DOHH2 (cell line): ENCODE data around the gene LAMA3.

Experiments
- H3F3A ChIP-seq: fragments of 200-600 bp; sonication (generic), shearing (Covaris generic); 2 replicates; pipeline ENCODE4 v1.6.0; 2016; ENCODE audit warnings: antibody characterized with exemption, mild to moderate bottlenecking; ENCODE audit not compliant: control insufficient read depth, insufficient read depth
- H3K27ac ChIP-seq: fragments of 200-600 bp; sonication (generic); 2 replicates; pipeline ENCODE4 v1.5.1; 2014; ENCODE audit warnings: low read depth, mild to moderate bottlenecking, low read length, moderate library complexity
- H3K27me3 ChIP-seq: fragments of 200-600 bp; sonication (generic); 2 replicates; pipeline ENCODE4 v1.6.1; 2014; ENCODE audit warnings: mild to moderate bottlenecking, low read length, mixed read lengths; ENCODE audit not compliant: control insufficient read depth
- H3K36me3 ChIP-seq: fragments of 200-600 bp; sonication (generic); 2 replicates; pipeline ENCODE4 v1.6.1; 2014; ENCODE audit warnings: mild to moderate bottlenecking, low read length, moderate library complexity, mixed read lengths; ENCODE audit not compliant: control insufficient read depth
- H3K4me1 ChIP-seq: fragments of 200-600 bp; sonication (generic); 2 replicates; pipeline ENCODE4 v1.6.1; 2014; ENCODE audit warnings: mild to moderate bottlenecking, low read length, mixed read lengths; ENCODE audit not compliant: control insufficient read depth
- H3K4me2 ChIP-seq: fragments of 200-600 bp; sonication (generic); 2 replicates; pipeline ENCODE4 v1.6.0; 2014; ENCODE audit warnings: mild to moderate bottlenecking, low read length, moderate library complexity
- H3K4me3 ChIP-seq: fragments of 200-600 bp; sonication (generic); 2 replicates; pipeline ENCODE4 v1.5.1; 2014; ENCODE audit warnings: mild to moderate bottlenecking, low read length, mixed read lengths
- H3K79me2 ChIP-seq: fragments of 200-600 bp; sonication (generic); 2 replicates; pipeline ENCODE4 v1.6.1; 2014; ENCODE audit warnings: mild to moderate bottlenecking, low read length, mixed read lengths; ENCODE audit not compliant: control insufficient read depth
- H3K9me2 ChIP-seq: fragments of 200-600 bp; sonication (generic); replicated peaks from 2 replicates; pipeline ENCODE4 v1.6.1; 2014; ENCODE audit warnings: mild to moderate bottlenecking, low read length, mixed read lengths; ENCODE audit not compliant: control insufficient read depth
- H3K9me3 ChIP-seq: fragments of 200-600 bp; sonication (generic); 2 replicates; pipeline ENCODE4 v1.6.1; 2014; ENCODE audit warnings: antibody characterized with exemption, low read length, mixed read lengths; ENCODE audit not compliant: control insufficient read depth, insufficient read depth
- H4K20me1 ChIP-seq: fragments of 200-600 bp; sonication (generic); 2 replicates; pipeline ENCODE4 v1.6.0; 2014; ENCODE audit warnings: low read depth, mild to moderate bottlenecking, antibody characterized with exemption, low read length, moderate library complexity; ENCODE audit not compliant: control insufficient read depth, insufficient read depth
- CTCF ChIP-seq: fragments of 200-600 bp; sonication (generic); IDR thresholded peaks from one replicate; pipeline ENCODE4 v1.5.1; 2014; ENCODE audit warnings: antibody characterized with exemption, mild to moderate bottlenecking, low read depth, low read length; ENCODE audit not compliant: poor library complexity, severe bottlenecking
- EZH2phosphoT487 ChIP-seq: fragments of 200-600 bp; sonication (generic); IDR thresholded peaks from 2 replicates; pipeline ENCODE4 v1.6.1; 2017; ENCODE audit warnings: borderline replicate concordance, mild to moderate bottlenecking, antibody characterized with exemption, low read length, moderate library complexity, mixed read lengths

LAMA3 gene

GRCh38 chr18:23857164-23857552 lies 167.9 kb downstream of the LAMA3 start:
- H3K36me3 ChIP-seq = no peaks in the 10 kb centered on the region
- no peaks in the 10 kb centered on the region for H3K9me3 ChIP-seq
- H3K4me1 ChIP-seq = peaks cover 8% of the 10 kb centered on the region
- H3K79me2 ChIP-seq = no peaks in the 10 kb centered on the region
- no peaks in the 10 kb centered on the region for H4K20me1 ChIP-seq
- H3F3A ChIP-seq = no peaks in the 10 kb centered on the region
- no peak for TF ChIP-seq EZH2phosphoT487
- TF ChIP-seq CTCF = no peak
- no peak overlapping the region for H3K27ac ChIP-seq
- no peak overlapping the region for H3K4me3 ChIP-seq
- no peak overlapping the region for H3K4me2 ChIP-seq
- no peaks in the 10 kb centered on the region for H3K27me3 ChIP-seq
- H3K9me2 ChIP-seq = no peaks in the 10 kb centered on the region

DNA sequence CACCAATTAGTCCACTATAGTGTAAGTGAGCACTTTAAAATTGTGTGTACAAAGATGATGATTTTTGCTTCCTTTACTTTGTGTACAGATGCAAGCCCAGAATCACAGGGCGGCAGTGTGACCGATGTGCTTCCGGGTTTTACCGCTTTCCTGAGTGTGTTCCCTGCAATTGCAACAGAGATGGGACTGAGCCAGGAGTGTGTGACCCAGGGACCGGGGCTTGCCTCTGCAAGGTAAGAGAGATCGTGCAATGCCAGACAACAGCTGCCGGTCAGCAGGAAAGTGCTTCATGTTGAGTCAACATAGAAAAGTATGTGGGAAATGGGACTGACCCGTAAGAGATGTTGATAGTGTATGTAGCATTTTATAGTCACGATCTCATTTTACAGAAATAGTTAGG lies 168.5 kb downstream of the LAMA3 start:
- H3K27ac ChIP-seq = no peak overlapping the region
- no peaks in the 10 kb centered on the region for H3K27me3 ChIP-seq
- H3K79me2 ChIP-seq = no peaks in the 10 kb centered on the region
- no peak overlapping the region for H3K4me2 ChIP-seq
- no peaks in the 10 kb centered on the region for H4K20me1 ChIP-seq
- no peaks in the 10 kb centered on the region for H3K9me2 ChIP-seq
- TF ChIP-seq EZH2phosphoT487 = no peak
- H3K36me3 ChIP-seq = no peaks in the 10 kb centered on the region
- H3K9me3 ChIP-seq = no peaks in the 10 kb centered on the region
- H3K4me1 ChIP-seq = peaks cover 8% of the 10 kb centered on the region
- no peak overlapping the region for H3K4me3 ChIP-seq
- no peaks in the 10 kb centered on the region for H3F3A ChIP-seq

GRCh38 chr18:23859466-23860336 lies 170.4 kb downstream of the LAMA3 start:
- Histone ChIP-seq H3F3A (no peaks in the 10 kb centered on the region), H3K36me3 (no peaks in the 10 kb centered on the region), H4K20me1 (no peaks in the 10 kb centered on the region), H3K9me2 (no peaks in the 10 kb centered on the region), H3K4me1 (peaks cover 27% of the 10 kb centered on the region), H3K9me3 (no peaks in the 10 kb centered on the region), H3K4me2 (no peak overlapping the region), H3K27ac (no peak overlapping the region), H3K79me2 (no peaks in the 10 kb centered on the region), H3K4me3 (no peak overlapping the region), H3K27me3 (no peaks in the 10 kb centered on the region)
- TF ChIP-seq EZH2phosphoT487 (no peak), CTCF (no peak)

DNA sequence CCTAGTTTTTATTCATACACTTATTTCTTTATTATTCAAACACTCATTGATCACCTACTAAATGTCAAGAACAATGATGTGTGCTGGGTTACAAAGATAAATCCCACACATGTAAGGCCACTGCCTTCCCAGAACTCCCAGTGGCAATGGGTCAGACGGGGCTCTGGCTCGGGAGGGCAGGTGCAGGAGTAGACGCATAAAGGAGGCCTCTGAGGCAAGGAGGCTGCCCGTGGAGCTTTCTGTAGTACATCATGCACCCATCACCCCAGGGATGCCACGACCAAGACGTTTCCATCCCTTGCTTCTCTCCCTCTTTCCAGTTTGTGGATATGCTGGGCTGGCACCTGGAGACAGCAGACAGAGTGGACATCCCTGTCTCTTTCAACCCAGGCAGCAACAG lies 172.1 kb downstream of the LAMA3 start:
- no peaks in the 10 kb centered on the region for H3K79me2 ChIP-seq

More for the DNA sequence above, 172.1 kb downstream of the LAMA3 start:
- Histone ChIP-seq H3K4me3 (no peak overlapping the region), H3K4me1 (peaks cover 43% of the 10 kb centered on the region), H3K27ac (no peak overlapping the region), H3F3A (no peaks in the 10 kb centered on the region), H3K36me3 (no peaks in the 10 kb centered on the region), H3K9me2 (no peaks in the 10 kb centered on the region), H3K4me2 (no peak overlapping the region), H4K20me1 (no peaks in the 10 kb centered on the region), H3K9me3 (no peaks in the 10 kb centered on the region), H3K27me3 (no peaks in the 10 kb centered on the region)
- TF ChIP-seq CTCF = no peak
- no peak for TF ChIP-seq EZH2phosphoT487
